IMR-90 (cell line): ENCODE measurements around the gene SDK1. TPM values are rescaled to one million over a fixed set of nuclear protein-coding genes. Genes with fewer than 3 reads are reported as not detected.

Experiments used
- ATAC-seq: fragments of 200-7000 bp; cut with Tn5 transposase; 2 replicates; pipeline ENCODE4 v1.9.1; 2020; ENCODE audit warnings: low read depth, mild to moderate bottlenecking, moderate library complexity
- BruUV-seq: library from RNA; stranded (reverse); fragments of 400-500 nt; replicated peaks from 2 replicates; lab custom pipeline; 2021; lab: Mats Ljungman, UMichigan
- CTCF ChIA-PET: fragments of 300-600 bp; formaldehyde crosslinking; extraction: SDS; loops from one replicate; lab custom pipeline; 2021; ENCODE audit warnings: antibody characterized with exemption; lab: Yijun Ruan, JAX
- POLR2A ChIA-PET: fragments of 300-600 bp; sonication (Branson Sonifier 250); formaldehyde crosslinking; loops from one replicate; lab custom pipeline; 2022; ENCODE audit warnings: antibody characterized with exemption; ENCODE audit not compliant: unreplicated experiment; lab: Charles Lee
- DNase-seq: peaks from one replicate; pipeline ENCODE4 v3.0.0; 2013
- H2AFZ ChIP-seq: replicated peaks from 2 replicates; pipeline ENCODE3; 2013; ENCODE audit warnings: low read length, mild to moderate bottlenecking; ENCODE audit not compliant: poor library complexity
- H2AK5ac ChIP-seq: 2 replicates; pipeline ENCODE4 v1.6.1; 2013; ENCODE audit warnings: low read depth, low read length, inconsistent platforms
- H2AK9ac ChIP-seq: replicated peaks from 2 replicates; pipeline ENCODE3; 2013; ENCODE audit warnings: mild to moderate bottlenecking, low read depth, low read length, moderate library complexity; ENCODE audit not compliant: poor library complexity
- H2BK120ac ChIP-seq: 2 replicates; pipeline ENCODE4 v1.6.1; 2013; ENCODE audit warnings: low read depth, low read length, inconsistent platforms
- H2BK15ac ChIP-seq: 3 replicates; pipeline ENCODE4 v1.6.1; 2013; ENCODE audit warnings: low read depth, low read length, inconsistent platforms
- H2BK20ac ChIP-seq: 2 replicates; pipeline ENCODE4 v1.6.1; 2013; ENCODE audit warnings: low read depth, mild to moderate bottlenecking, inconsistent platforms, low read length, moderate library complexity
- H2BK5ac ChIP-seq: 2 replicates; pipeline ENCODE4 v1.6.1; 2013; ENCODE audit warnings: mild to moderate bottlenecking, low read depth, low read length, inconsistent platforms; ENCODE audit not compliant: poor library complexity, severe bottlenecking
- H3K14ac ChIP-seq: replicated peaks from 2 replicates; pipeline ENCODE4 v1.6.1; 2013; ENCODE audit warnings: low read depth, low read length, inconsistent platforms
- H3K18ac ChIP-seq: 2 replicates; pipeline ENCODE4 v1.6.1; 2013; ENCODE audit warnings: low read depth, low read length, control low read depth
- H3K23ac ChIP-seq: 2 replicates; pipeline ENCODE4 v1.6.1; 2013; ENCODE audit warnings: low read depth, low read length, inconsistent platforms
- H3K27ac ChIP-seq: 2 replicates; pipeline ENCODE4 v1.5.1; 2013; ENCODE audit warnings: mild to moderate bottlenecking, control low read depth, low read length; ENCODE audit not compliant: insufficient read depth
- H3K27me3 ChIP-seq: 2 replicates; pipeline ENCODE4 v1.6.1; 2013; ENCODE audit warnings: low read length; ENCODE audit not compliant: control insufficient read depth, insufficient read depth
- H3K36me3 ChIP-seq: 2 replicates; pipeline ENCODE4 v1.6.1; 2013; ENCODE audit warnings: low read length, mixed read lengths; ENCODE audit not compliant: control insufficient read depth, insufficient read depth
- H3K4ac ChIP-seq: 2 replicates; pipeline ENCODE4 v1.6.1; 2013; ENCODE audit warnings: low read depth, low read length, inconsistent platforms
- H3K4me1 ChIP-seq: 2 replicates; pipeline ENCODE4 v1.6.1; 2013; ENCODE audit warnings: low read length, mixed read lengths; ENCODE audit not compliant: control insufficient read depth, insufficient read depth
- H3K4me2 ChIP-seq: 2 replicates; pipeline ENCODE4 v1.6.1; 2013; ENCODE audit warnings: low read depth, mild to moderate bottlenecking, control low read depth, low read length, moderate library complexity
- H3K4me3 ChIP-seq: 2 replicates; pipeline ENCODE4 v1.5.1; 2013; ENCODE audit warnings: low read depth, mild to moderate bottlenecking, control low read depth, low read length, moderate library complexity; ENCODE audit not compliant: insufficient read depth
- H3K56ac ChIP-seq: 2 replicates; pipeline ENCODE4 v1.6.1; 2013; ENCODE audit warnings: low read length, inconsistent platforms; ENCODE audit not compliant: insufficient read depth; ENCODE audit errors: extremely low read depth
- H3K79me1 ChIP-seq, 2 experiments: 2 replicates each; pipeline ENCODE4 v1.6.1; 2013; ENCODE audit warnings: low read length in 2 of 2, inconsistent platforms in 1 of 2, low read depth in 1 of 2
- H3K9ac ChIP-seq: 2 replicates; pipeline ENCODE4 v1.6.1; 2013; ENCODE audit warnings: low read depth, low read length, control low read depth
- H3K9me1 ChIP-seq: 2 replicates; pipeline ENCODE4 v1.6.1; 2013; ENCODE audit warnings: low read length, inconsistent platforms; ENCODE audit not compliant: insufficient read depth
- H3K9me3 ChIP-seq: 2 replicates; pipeline ENCODE4 v1.6.1; 2013; ENCODE audit warnings: low read length; ENCODE audit not compliant: control insufficient read depth, insufficient read depth
- H4K20me1 ChIP-seq: 2 replicates; pipeline ENCODE4 v1.6.1; 2013; ENCODE audit warnings: low read length, inconsistent platforms; ENCODE audit not compliant: insufficient read depth
- H4K5ac ChIP-seq: 2 replicates; pipeline ENCODE4 v1.6.1; 2013; ENCODE audit warnings: mild to moderate bottlenecking, low read depth, low read length, control low read depth
- H4K8ac ChIP-seq, 2 experiments: 2 replicates each; pipeline ENCODE4 v1.6.1; 2013; ENCODE audit warnings: low read depth in 2 of 2, low read length in 2 of 2, control low read depth in 1 of 2, inconsistent platforms in 1 of 2
- H4K91ac ChIP-seq: 2 replicates; pipeline ENCODE4 v1.6.1; 2013; ENCODE audit warnings: low read depth, low read length, inconsistent platforms; ENCODE audit not compliant: insufficient read depth
- CHD1 ChIP-seq: IDR thresholded peaks from 2 replicates; pipeline ENCODE4 v1.6.1; 2012; ENCODE audit warnings: low read depth, low read length, improper control_type of control experiment
- RCOR1 ChIP-seq: IDR thresholded peaks from 2 replicates; pipeline ENCODE4 v1.6.1; 2012; ENCODE audit warnings: mild to moderate bottlenecking, low read length, improper control_type of control experiment; ENCODE audit not compliant: insufficient replicate concordance
- WGBS, 2 experiments: methylation state at CpG; one replicate each; pipeline versions ENCODE4 v1.1.5 to v1.1.7; 2013; ENCODE audit warnings: missing lambda C conversion rate in 2 of 2; ENCODE audit not compliant: insufficient read length in 1 of 2; ENCODE audit errors: extremely low coverage in 2 of 2; 5-methylcytosine and 5-hydroxymethylcytosine counted together
- dilution Hi-C: fragments of 300-500 bp; cut with HindIII; formaldehyde crosslinking; loops from one replicate; pipeline ENCODE4 v1.14.3; 2018; ENCODE audit warnings: low sequenced_read_pairs; ENCODE audit not compliant: unreplicated experiment
- in situ Hi-C: fragments of 300-500 bp; cut with MboI; formaldehyde crosslinking; loops from 3 replicates; pipeline ENCODE4 v1.14.3; 2019; ENCODE audit warnings: low sequenced_read_pairs, inconsistent platforms, mixed read lengths
- intact Hi-C: fragments of 100-400 bp; cut with micrococcal nuclease; formaldehyde crosslinking; loops from 2 replicates; pipeline ENCODE4 v1.10.0; 2022
- polyA plus RNA-seq, 3 experiments: library from polyadenylated mRNA; depleted of rRNA; stranded (reverse); fragments of >200 nt; gene quantifications; 2 replicates each; pipeline ENCODE4 v1.2.3, GENCODE V29; 2012; ENCODE audit warnings: low replicate concordance in 1 of 3
- total RNA-seq: library from RNA; depleted of rRNA; stranded (reverse); fragments of >200 nt; gene quantifications from 2 replicates; pipeline ENCODE4 v1.2.3, GENCODE V29; 2012
- TF ChIP-seq, protein P1 (sequence below): fragments of 150-350 bp; IDR thresholded peaks from 2 replicates; pipeline ENCODE4 v1.6.1; 2017; ENCODE audit warnings: mild to moderate bottlenecking, antibody characterized with exemption, low read length, low read depth

SDK1 gene
- total and polyA plus RNA-seq, 2 of the 4 experiments (the other 2 are of a cell fraction): 1.5 to 1.6 TPM

DNA sequence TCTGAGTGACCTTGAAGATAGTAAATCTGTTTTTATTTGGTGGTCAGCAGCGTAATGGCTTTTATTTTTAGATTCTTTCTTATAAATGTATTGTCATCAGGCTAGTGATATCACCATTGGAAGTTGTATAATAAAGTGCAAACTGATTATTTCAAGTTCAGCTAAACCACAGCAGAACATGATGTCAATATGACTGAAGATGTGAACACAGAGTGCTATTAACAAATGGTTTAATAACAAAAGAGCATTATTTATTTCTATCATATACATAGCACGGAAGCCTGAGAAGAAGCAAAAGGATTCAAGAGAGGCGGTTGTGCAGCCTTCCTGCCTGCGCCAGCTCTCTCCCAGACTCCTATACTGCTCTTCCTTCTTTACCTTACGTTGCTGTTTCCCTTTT lies 142.7 kb downstream of the SDK1 start:
- no peak overlapping the region for H2AK5ac ChIP-seq
- no peaks in the 10 kb centered on the region for H3K27me3 ChIP-seq
- no peaks in the 10 kb centered on the region for H3K9me3 ChIP-seq
- dilution Hi-C loops (no loop called here), in situ Hi-C loops (no loop called here), intact Hi-C loops (no loop called here)
- H4K91ac ChIP-seq: no peak overlapping the region
- ATAC-seq: no peak
- BruUV-seq: no TSS peak
- no peak overlapping the region for H3K23ac ChIP-seq
- H3K36me3 ChIP-seq: no peaks in the 10 kb centered on the region
- H4K20me1 ChIP-seq: no peaks in the 10 kb centered on the region
- H3K56ac ChIP-seq: no peak overlapping the region
- TF ChIP-seq CHD1 (no peak), RCOR1 (no peak)
- TF ChIP-seq, protein P1, sequence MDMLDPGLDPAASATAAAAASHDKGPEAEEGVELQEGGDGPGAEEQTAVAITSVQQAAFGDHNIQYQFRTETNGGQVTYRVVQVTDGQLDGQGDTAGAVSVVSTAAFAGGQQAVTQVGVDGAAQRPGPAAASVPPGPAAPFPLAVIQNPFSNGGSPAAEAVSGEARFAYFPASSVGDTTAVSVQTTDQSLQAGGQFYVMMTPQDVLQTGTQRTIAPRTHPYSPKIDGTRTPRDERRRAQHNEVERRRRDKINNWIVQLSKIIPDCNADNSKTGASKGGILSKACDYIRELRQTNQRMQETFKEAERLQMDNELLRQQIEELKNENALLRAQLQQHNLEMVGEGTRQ: no peak
- no peak overlapping the region for H4K5ac ChIP-seq
- CTCF ChIA-PET: interaction anchor here (0.6 kb wide), 1 partner anchor 9 kb away, joined by 3 read pairs; no protein-coding TSS in a partner anchor
- H3K79me1 ChIP-seq: no peaks in the 10 kb centered on the region
- no peak overlapping the region for H3K27ac ChIP-seq
- no peak overlapping the region for H2AFZ ChIP-seq
- H2BK120ac ChIP-seq: no peak overlapping the region
- H4K8ac ChIP-seq: no peak overlapping the region
- no peak overlapping the region for H2AK9ac ChIP-seq
- H2BK20ac ChIP-seq: no peak overlapping the region
- no peak for DNase-seq
- H3K18ac ChIP-seq: no peak overlapping the region
- H2BK5ac ChIP-seq: no peak overlapping the region
- H3K4me3 ChIP-seq: no peak overlapping the region
- no CpG with 5 or more reads among the region's 5 CpGs for WGBS, 2 experiments
- H3K9me1 ChIP-seq: no peaks in the 10 kb centered on the region
- no peak overlapping the region for H3K4me2 ChIP-seq
- no peak overlapping the region for H3K14ac ChIP-seq
- POLR2A ChIA-PET: no interaction called here
- no peak overlapping the region for H3K9ac ChIP-seq
- no peak overlapping the region for H3K4ac ChIP-seq
- peaks cover 1% of the 10 kb centered on the region; the same call in 1 of the 2 replicates for H3K4me1 ChIP-seq
- no peak overlapping the region for H2BK15ac ChIP-seq
